DOHH2 (cell line): ENCODE data around the gene MEOX1.

Source experiments
- H3F3A ChIP-seq: fragments of 200-600 bp; sonication (generic), shearing (Covaris generic); 2 replicates; pipeline ENCODE4 v1.6.0; 2016; ENCODE audit warnings: antibody characterized with exemption, mild to moderate bottlenecking; ENCODE audit not compliant: control insufficient read depth, insufficient read depth
- H3K27ac ChIP-seq: fragments of 200-600 bp; sonication (generic); 2 replicates; pipeline ENCODE4 v1.5.1; 2014; ENCODE audit warnings: low read depth, mild to moderate bottlenecking, low read length, moderate library complexity
- H3K27me3 ChIP-seq: fragments of 200-600 bp; sonication (generic); 2 replicates; pipeline ENCODE4 v1.6.1; 2014; ENCODE audit warnings: mild to moderate bottlenecking, low read length, mixed read lengths; ENCODE audit not compliant: control insufficient read depth
- H3K36me3 ChIP-seq: fragments of 200-600 bp; sonication (generic); 2 replicates; pipeline ENCODE4 v1.6.1; 2014; ENCODE audit warnings: mild to moderate bottlenecking, low read length, moderate library complexity, mixed read lengths; ENCODE audit not compliant: control insufficient read depth
- H3K4me1 ChIP-seq: fragments of 200-600 bp; sonication (generic); 2 replicates; pipeline ENCODE4 v1.6.1; 2014; ENCODE audit warnings: mild to moderate bottlenecking, low read length, mixed read lengths; ENCODE audit not compliant: control insufficient read depth
- H3K4me2 ChIP-seq: fragments of 200-600 bp; sonication (generic); 2 replicates; pipeline ENCODE4 v1.6.0; 2014; ENCODE audit warnings: mild to moderate bottlenecking, low read length, moderate library complexity
- H3K4me3 ChIP-seq: fragments of 200-600 bp; sonication (generic); 2 replicates; pipeline ENCODE4 v1.5.1; 2014; ENCODE audit warnings: mild to moderate bottlenecking, low read length, mixed read lengths
- H3K79me2 ChIP-seq: fragments of 200-600 bp; sonication (generic); 2 replicates; pipeline ENCODE4 v1.6.1; 2014; ENCODE audit warnings: mild to moderate bottlenecking, low read length, mixed read lengths; ENCODE audit not compliant: control insufficient read depth
- H3K9me2 ChIP-seq: fragments of 200-600 bp; sonication (generic); replicated peaks from 2 replicates; pipeline ENCODE4 v1.6.1; 2014; ENCODE audit warnings: mild to moderate bottlenecking, low read length, mixed read lengths; ENCODE audit not compliant: control insufficient read depth
- H3K9me3 ChIP-seq: fragments of 200-600 bp; sonication (generic); 2 replicates; pipeline ENCODE4 v1.6.1; 2014; ENCODE audit warnings: antibody characterized with exemption, low read length, mixed read lengths; ENCODE audit not compliant: control insufficient read depth, insufficient read depth
- H4K20me1 ChIP-seq: fragments of 200-600 bp; sonication (generic); 2 replicates; pipeline ENCODE4 v1.6.0; 2014; ENCODE audit warnings: low read depth, mild to moderate bottlenecking, antibody characterized with exemption, low read length, moderate library complexity; ENCODE audit not compliant: control insufficient read depth, insufficient read depth
- EZH2phosphoT487 ChIP-seq: fragments of 200-600 bp; sonication (generic); IDR thresholded peaks from 2 replicates; pipeline ENCODE4 v1.6.1; 2017; ENCODE audit warnings: borderline replicate concordance, mild to moderate bottlenecking, antibody characterized with exemption, low read length, moderate library complexity, mixed read lengths
- TF ChIP-seq, protein P1 (sequence below): fragments of 200-600 bp; sonication (generic); IDR thresholded peaks from one replicate; pipeline ENCODE4 v1.5.1; 2014; ENCODE audit warnings: antibody characterized with exemption, mild to moderate bottlenecking, low read depth, low read length; ENCODE audit not compliant: poor library complexity, severe bottlenecking

MEOX1 gene

GRCh38 chr17:43679401-43679800 lies 17.7 kb upstream of the MEOX1 start:
- H3K9me2 ChIP-seq = no peaks in the 10 kb centered on the region
- H3K27me3 ChIP-seq = peaks cover 10% of the 10 kb centered on the region
- no peak overlapping the region for H3K4me3 ChIP-seq
- TF ChIP-seq, protein P1, sequence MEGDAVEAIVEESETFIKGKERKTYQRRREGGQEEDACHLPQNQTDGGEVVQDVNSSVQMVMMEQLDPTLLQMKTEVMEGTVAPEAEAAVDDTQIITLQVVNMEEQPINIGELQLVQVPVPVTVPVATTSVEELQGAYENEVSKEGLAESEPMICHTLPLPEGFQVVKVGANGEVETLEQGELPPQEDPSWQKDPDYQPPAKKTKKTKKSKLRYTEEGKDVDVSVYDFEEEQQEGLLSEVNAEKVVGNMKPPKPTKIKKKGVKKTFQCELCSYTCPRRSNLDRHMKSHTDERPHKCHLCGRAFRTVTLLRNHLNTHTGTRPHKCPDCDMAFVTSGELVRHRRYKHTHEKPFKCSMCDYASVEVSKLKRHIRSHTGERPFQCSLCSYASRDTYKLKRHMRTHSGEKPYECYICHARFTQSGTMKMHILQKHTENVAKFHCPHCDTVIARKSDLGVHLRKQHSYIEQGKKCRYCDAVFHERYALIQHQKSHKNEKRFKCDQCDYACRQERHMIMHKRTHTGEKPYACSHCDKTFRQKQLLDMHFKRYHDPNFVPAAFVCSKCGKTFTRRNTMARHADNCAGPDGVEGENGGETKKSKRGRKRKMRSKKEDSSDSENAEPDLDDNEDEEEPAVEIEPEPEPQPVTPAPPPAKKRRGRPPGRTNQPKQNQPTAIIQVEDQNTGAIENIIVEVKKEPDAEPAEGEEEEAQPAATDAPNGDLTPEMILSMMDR = no peak
- no peak for TF ChIP-seq EZH2phosphoT487
- H3K27ac ChIP-seq = no peak overlapping the region
- no peaks in the 10 kb centered on the region for H4K20me1 ChIP-seq
- no peak overlapping the region for H3K4me2 ChIP-seq
- no peaks in the 10 kb centered on the region for H3K79me2 ChIP-seq
- no peaks in the 10 kb centered on the region for H3F3A ChIP-seq
- peaks cover 6% of the 10 kb centered on the region for H3K4me1 ChIP-seq
- no peaks in the 10 kb centered on the region for H3K9me3 ChIP-seq
- no peaks in the 10 kb centered on the region for H3K36me3 ChIP-seq

- H3F3A ChIP-seq = no peaks in the 10 kb centered on the region
- no peaks in the 10 kb centered on the region for H3K79me2 ChIP-seq
- no peak overlapping the region for H3K4me3 ChIP-seq
- H3K9me2 ChIP-seq = no peaks in the 10 kb centered on the region
- H4K20me1 ChIP-seq = no peaks in the 10 kb centered on the region
- peaks cover 6% of the 10 kb centered on the region for H3K4me1 ChIP-seq
- no peak for TF ChIP-seq EZH2phosphoT487
- TF ChIP-seq, protein P1 = no peak
- peaks cover 5% of the 10 kb centered on the region for H3K27me3 ChIP-seq
- no peaks in the 10 kb centered on the region for H3K36me3 ChIP-seq
- H3K4me2 ChIP-seq = no peak overlapping the region
- H3K27ac ChIP-seq = no peak overlapping the region
- no peaks in the 10 kb centered on the region for H3K9me3 ChIP-seq
Measured at GRCh38 chr17:43676471-43676870, 14.7 kb upstream of the MEOX1 start.

- Histone ChIP-seq H3K79me2 (no peaks in the 10 kb centered on the region), H4K20me1 (no peaks in the 10 kb centered on the region), H3K9me3 (no peaks in the 10 kb centered on the region), H3F3A (no peaks in the 10 kb centered on the region), H3K4me3 (no peak overlapping the region), H3K9me2 (no peaks in the 10 kb centered on the region), H3K4me1 (peaks cover 6% of the 10 kb centered on the region), H3K4me2 (no peak overlapping the region), H3K27ac (no peak overlapping the region), H3K27me3 (peaks cover 2% of the 10 kb centered on the region), H3K36me3 (no peaks in the 10 kb centered on the region)
- TF ChIP-seq, protein P1 = no peak
- no peak for TF ChIP-seq EZH2phosphoT487
Measured at GRCh38 chr17:43674394-43674793, 12.7 kb upstream of the MEOX1 start.
